HepG2 (cell line): ENCODE measurements around the gene SAP25. TPM values are rescaled to one million over a fixed set of nuclear protein-coding genes. Genes with fewer than 3 reads are reported as not detected.
A peak's percentile ranks its signal among the peaks of the same experiment; 100 is the strongest.

Source experiments
- ADNP ChIP-seq: sonication (generic); formaldehyde crosslinking; IDR thresholded peaks from 2 replicates; pipeline ENCODE4 v1.4.0; 2020; ENCODE audit warnings: missing genetic modification reagents
- BHLHE40 ChIP-seq: IDR thresholded peaks from 2 replicates; pipeline ENCODE4 v1.6.1; 2011; ENCODE audit warnings: low read length, improper control_type of control experiment
- FOXK2 ChIP-seq: fragments of 450-650 bp; IDR thresholded peaks from 2 replicates; pipeline ENCODE4 v1.6.1; 2016
- GATA4 ChIP-seq: sonication (generic); IDR thresholded peaks from 2 replicates; pipeline ENCODE4 v1.6.1; 2016; ENCODE audit warnings: antibody characterized with exemption, low read depth, borderline replicate concordance
- ISL2 ChIP-seq: sonication (generic); formaldehyde crosslinking; IDR thresholded peaks from 2 replicates; pipeline ENCODE4 v1.5.0; 2020; ENCODE audit warnings: missing genetic modification reagents
- NFRKB ChIP-seq: fragments of 450-650 bp; IDR thresholded peaks from 2 replicates; pipeline ENCODE4 v1.6.1; 2017
- POLR2A ChIP-seq, 2 experiments: IDR thresholded peaks; 2 replicates each; pipeline ENCODE4 v1.6.1; 2011; ENCODE audit warnings: low read depth in 2 of 2, low read length in 2 of 2, mild to moderate bottlenecking in 1 of 2, moderate library complexity in 1 of 2; ENCODE audit not compliant: insufficient read depth in 1 of 2
- RFX5 ChIP-seq: IDR thresholded peaks from 2 replicates; pipeline ENCODE4 v1.6.1; 2011; ENCODE audit warnings: low read depth, low read length, improper control_type of control experiment
- RXRA ChIP-seq: sonication (generic); formaldehyde crosslinking; IDR thresholded peaks from 2 replicates; pipeline ENCODE4 v1.5.1; 2020; ENCODE audit warnings: missing genetic modification reagents
- SNAI1 ChIP-seq: sonication (generic); formaldehyde crosslinking; IDR thresholded peaks from 2 replicates; pipeline ENCODE4 v1.5.0; 2020; ENCODE audit warnings: mild to moderate bottlenecking, missing genetic modification reagents, borderline replicate concordance
- SOX13 ChIP-seq, 3 experiments: fragments of 450-650 bp in 1 of 3; sonication (generic) in 1 of 3; formaldehyde crosslinking in 1 of 3; IDR thresholded peaks in 2 of 3; conservative IDR thresholded peaks in 1 of 3; 2 replicates each; pipeline versions ENCODE4 v1.5.0 to v1.6.1; 2016 to 2020; ENCODE audit warnings: antibody characterized with exemption in 1 of 3, mild to moderate bottlenecking in 1 of 3, missing compliant biosample characterization in 1 of 3, missing genetic modification reagents in 1 of 3, moderate library complexity in 1 of 3
- TBX2 ChIP-seq: sonication (generic); formaldehyde crosslinking; IDR thresholded peaks from 2 replicates; pipeline ENCODE4 v1.5.0; 2020; ENCODE audit warnings: missing genetic modification reagents, mild to moderate bottlenecking, borderline replicate concordance
- ZFP90 ChIP-seq: sonication (generic); formaldehyde crosslinking; IDR thresholded peaks from 2 replicates; pipeline ENCODE4 v1.8.0; 2022; ENCODE audit warnings: missing genetic modification reagents, mild to moderate bottlenecking, inconsistent platforms, borderline replicate concordance
- ZNF33A ChIP-seq: sonication (generic); formaldehyde crosslinking; IDR thresholded peaks from 2 replicates; pipeline ENCODE4 v1.5.1; 2020; ENCODE audit warnings: missing genetic modification reagents, mild to moderate bottlenecking, moderate library complexity, borderline replicate concordance
- ZNF350 ChIP-seq: sonication (generic); formaldehyde crosslinking; IDR thresholded peaks from 2 replicates; pipeline ENCODE4 v1.4.0; 2020; ENCODE audit warnings: mild to moderate bottlenecking, low read depth, missing genetic modification reagents, borderline replicate concordance
- ZNF550 ChIP-seq: sonication (generic); formaldehyde crosslinking; IDR thresholded peaks from 2 replicates; pipeline ENCODE4 v1.4.0; 2020; ENCODE audit warnings: mild to moderate bottlenecking, missing genetic modification reagents, borderline replicate concordance
- ZNF589 ChIP-seq: sonication (generic); formaldehyde crosslinking; conservative IDR thresholded peaks from 2 replicates; pipeline ENCODE4 v1.8.0; 2022; ENCODE audit warnings: mild to moderate bottlenecking, moderate library complexity, missing genetic modification reagents
- ZNF607 ChIP-seq: sonication (generic); formaldehyde crosslinking; IDR thresholded peaks from 2 replicates; pipeline ENCODE4 v1.5.1; 2020; ENCODE audit warnings: missing genetic modification reagents, mild to moderate bottlenecking, borderline replicate concordance
- ZSCAN29 ChIP-seq: sonication (generic); formaldehyde crosslinking; conservative IDR thresholded peaks from 2 replicates; pipeline ENCODE4 v1.4.0; 2020; ENCODE audit warnings: mild to moderate bottlenecking, missing genetic modification reagents
- polyA plus RNA-seq, 8 experiments: library from polyadenylated mRNA; depleted of rRNA in 3 of 8; stranded (reverse) in 7 of 8; unstranded in 1 of 8; fragments of >200 nt; fragmentation: Illumina TruSeq in 4 of 8; extraction: Trizol in 4 of 8; gene quantifications; 2 replicates each; pipeline versions ENCODE4 v1.2.1 to v1.2.3, GENCODE V29; 2011 to 2016; ENCODE audit warnings: low read depth in 4 of 8, missing spikeins in 1 of 8, mixed read lengths in 1 of 8; ENCODE audit not compliant: insufficient read depth in 1 of 8
- total RNA-seq, 5 experiments: library from RNA; depleted of rRNA; stranded (reverse); fragments of >200 nt; fragmentation: Illumina TruSeq; extraction: Trizol; gene quantifications; 2 replicates each; pipeline ENCODE4 v1.2.3, GENCODE V29; 2016; ENCODE audit warnings: low read depth in 1 of 5
- TF ChIP-seq, protein P1 (sequence below): IDR thresholded peaks from 2 replicates; pipeline ENCODE4 v1.6.1; 2016; ENCODE audit warnings: mild to moderate bottlenecking, missing biosample characterization, missing genetic modification reagents
- TF ChIP-seq, protein P2 (sequence below): sonication (generic); formaldehyde crosslinking; IDR thresholded peaks from 2 replicates; pipeline ENCODE4 v1.5.0; 2020; ENCODE audit warnings: missing genetic modification reagents
- TF ChIP-seq, protein P3 (sequence below), 2 experiments: fragments of 450-650 bp in 1 of 2; sonication (generic) in 1 of 2; formaldehyde crosslinking; IDR thresholded peaks; 2 replicates each; pipeline versions ENCODE4 v1.5.0 to v1.8.0; 2020 to 2022; ENCODE audit warnings: mild to moderate bottlenecking in 1 of 2, missing genetic modification reagents in 1 of 2
- TF ChIP-seq, protein P4 (sequence below): sonication (generic); formaldehyde crosslinking; IDR thresholded peaks from 2 replicates; pipeline ENCODE4 v1.4.0; 2020; ENCODE audit warnings: missing genetic modification reagents, borderline replicate concordance
- TF ChIP-seq, protein P5 (sequence below): sonication (generic); formaldehyde crosslinking; IDR thresholded peaks from 2 replicates; pipeline ENCODE4 v1.4.0; 2020; ENCODE audit warnings: missing genetic modification reagents, mild to moderate bottlenecking, borderline replicate concordance

SAP25 gene
- total and polyA plus RNA-seq, 2 of the 13 experiments (the other 11 are each of a cell fraction or from before 2014, with no cell fraction given) = 0.15 to 0.20 TPM

DNA sequence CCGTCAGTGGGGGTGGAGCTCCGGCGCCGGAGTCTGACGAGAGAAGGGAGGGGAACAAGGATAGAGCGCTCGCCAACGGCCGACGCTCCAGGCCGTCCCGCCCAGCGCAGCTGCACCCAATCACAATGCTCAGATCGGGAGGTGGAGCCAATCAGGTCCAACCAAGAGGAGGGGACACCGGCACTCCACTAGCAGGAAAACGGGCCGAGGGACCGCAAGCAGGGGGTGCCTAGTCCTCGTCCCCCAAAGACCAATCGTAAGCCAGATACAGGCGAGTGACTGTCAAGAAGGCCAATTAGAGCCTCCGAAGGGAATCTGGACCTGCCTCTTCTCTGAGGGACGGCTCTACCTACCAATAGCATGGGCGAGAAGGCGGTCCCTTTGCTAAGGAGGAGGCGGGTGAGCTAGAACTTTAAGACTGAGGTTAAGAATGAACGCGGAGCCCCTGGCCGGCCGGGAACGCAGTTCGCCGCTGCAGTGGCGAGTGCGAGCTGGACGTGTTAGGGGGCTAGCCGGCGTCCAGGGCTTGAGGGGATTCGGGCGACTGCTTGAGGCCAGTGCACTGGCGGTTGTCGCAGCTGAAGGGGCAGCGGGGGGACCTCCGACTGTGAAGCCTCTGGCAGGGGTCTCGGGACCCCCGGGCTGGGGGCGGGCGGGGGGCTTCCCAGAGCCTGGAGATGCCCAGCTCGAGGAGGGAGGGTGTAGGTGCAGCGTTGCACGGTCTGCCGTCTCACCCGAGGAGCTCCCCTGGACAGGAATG, 12.7 kb upstream of the SAP25 start, which contains the start of gene FBXO24 (continued):
- TF ChIP-seq ZSCAN29 (CRISPR knock-in tag) (no peak), FOXK2 (no peak), ZNF33A (CRISPR knock-in tag) (no peak), SOX13 (IDR thresholded peaks at IDR 0.05) (no peak), SOX13 (CRISPR knock-in tag; conservative IDR thresholded peaks at IDR 0.05 in 1 of 2, IDR thresholded peaks at IDR 0.05 in 1 of 2) (no peak), RXRA (CRISPR knock-in tag) (no peak), TBX2 (CRISPR knock-in tag) (0 out of 2 replicates have a peak, but pooled peaks have one; percentile 47), ZNF550 (no peak), RFX5 (peak; percentile 84), POLR2A (IDR thresholded peaks at IDR 0.05; ENCODE audit: insufficient read depth in 1 of 2, low read depth in 2 of 2, low read length in 2 of 2) (peak in 1 of 2 experiments; percentile 80; a peak in 2 of 4 replicates), SNAI1 (no peak), ZNF589 (CRISPR knock-in tag) (no peak), BHLHE40 (peak; percentile 53; the same call in 1 of the 2 replicates), ZNF607 (CRISPR knock-in tag) (0 out of 2 replicates have a peak, but pooled peaks have one; percentile 3), ZNF350 (CRISPR knock-in tag) (no peak; the same call in 1 of the 2 replicates), ISL2 (CRISPR knock-in tag) (peak; percentile 19), ADNP (CRISPR knock-in tag) (no peak), ZFP90 (CRISPR knock-in tag) (peak; percentile 27; the same call in 1 of the 2 replicates), GATA4 (no peak), NFRKB (no peak)
- TF ChIP-seq, protein P1, sequence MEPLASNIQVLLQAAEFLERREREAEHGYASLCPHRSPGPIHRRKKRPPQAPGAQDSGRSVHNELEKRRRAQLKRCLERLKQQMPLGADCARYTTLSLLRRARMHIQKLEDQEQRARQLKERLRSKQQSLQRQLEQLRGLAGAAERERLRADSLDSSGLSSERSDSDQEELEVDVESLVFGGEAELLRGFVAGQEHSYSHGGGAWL (CRISPR knock-in tag) = 0 out of 2 replicates have a peak, but pooled peaks have one; percentile 16
- TF ChIP-seq, protein P2, sequence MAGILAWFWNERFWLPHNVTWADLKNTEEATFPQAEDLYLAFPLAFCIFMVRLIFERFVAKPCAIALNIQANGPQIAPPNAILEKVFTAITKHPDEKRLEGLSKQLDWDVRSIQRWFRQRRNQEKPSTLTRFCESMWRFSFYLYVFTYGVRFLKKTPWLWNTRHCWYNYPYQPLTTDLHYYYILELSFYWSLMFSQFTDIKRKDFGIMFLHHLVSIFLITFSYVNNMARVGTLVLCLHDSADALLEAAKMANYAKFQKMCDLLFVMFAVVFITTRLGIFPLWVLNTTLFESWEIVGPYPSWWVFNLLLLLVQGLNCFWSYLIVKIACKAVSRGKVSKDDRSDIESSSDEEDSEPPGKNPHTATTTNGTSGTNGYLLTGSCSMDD (CRISPR knock-in tag) = no peak
- TF ChIP-seq, protein P3, sequence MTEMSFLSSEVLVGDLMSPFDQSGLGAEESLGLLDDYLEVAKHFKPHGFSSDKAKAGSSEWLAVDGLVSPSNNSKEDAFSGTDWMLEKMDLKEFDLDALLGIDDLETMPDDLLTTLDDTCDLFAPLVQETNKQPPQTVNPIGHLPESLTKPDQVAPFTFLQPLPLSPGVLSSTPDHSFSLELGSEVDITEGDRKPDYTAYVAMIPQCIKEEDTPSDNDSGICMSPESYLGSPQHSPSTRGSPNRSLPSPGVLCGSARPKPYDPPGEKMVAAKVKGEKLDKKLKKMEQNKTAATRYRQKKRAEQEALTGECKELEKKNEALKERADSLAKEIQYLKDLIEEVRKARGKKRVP (CRISPR knock-in tag; IDR thresholded peaks at IDR 0.05) = no peak
- TF ChIP-seq, protein P4, sequence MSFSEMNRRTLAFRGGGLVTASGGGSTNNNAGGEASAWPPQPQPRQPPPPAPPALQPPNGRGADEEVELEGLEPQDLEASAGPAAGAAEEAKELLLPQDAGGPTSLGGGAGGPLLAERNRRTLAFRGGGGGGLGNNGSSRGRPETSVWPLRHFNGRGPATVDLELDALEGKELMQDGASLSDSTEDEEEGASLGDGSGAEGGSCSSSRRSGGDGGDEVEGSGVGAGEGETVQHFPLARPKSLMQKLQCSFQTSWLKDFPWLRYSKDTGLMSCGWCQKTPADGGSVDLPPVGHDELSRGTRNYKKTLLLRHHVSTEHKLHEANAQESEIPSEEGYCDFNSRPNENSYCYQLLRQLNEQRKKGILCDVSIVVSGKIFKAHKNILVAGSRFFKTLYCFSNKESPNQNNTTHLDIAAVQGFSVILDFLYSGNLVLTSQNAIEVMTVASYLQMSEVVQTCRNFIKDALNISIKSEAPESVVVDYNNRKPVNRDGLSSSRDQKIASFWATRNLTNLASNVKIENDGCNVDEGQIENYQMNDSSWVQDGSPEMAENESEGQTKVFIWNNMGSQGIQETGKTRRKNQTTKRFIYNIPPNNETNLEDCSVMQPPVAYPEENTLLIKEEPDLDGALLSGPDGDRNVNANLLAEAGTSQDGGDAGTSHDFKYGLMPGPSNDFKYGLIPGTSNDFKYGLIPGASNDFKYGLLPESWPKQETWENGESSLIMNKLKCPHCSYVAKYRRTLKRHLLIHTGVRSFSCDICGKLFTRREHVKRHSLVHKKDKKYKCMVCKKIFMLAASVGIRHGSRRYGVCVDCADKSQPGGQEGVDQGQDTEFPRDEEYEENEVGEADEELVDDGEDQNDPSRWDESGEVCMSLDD = no peak
- TF ChIP-seq, protein P5, sequence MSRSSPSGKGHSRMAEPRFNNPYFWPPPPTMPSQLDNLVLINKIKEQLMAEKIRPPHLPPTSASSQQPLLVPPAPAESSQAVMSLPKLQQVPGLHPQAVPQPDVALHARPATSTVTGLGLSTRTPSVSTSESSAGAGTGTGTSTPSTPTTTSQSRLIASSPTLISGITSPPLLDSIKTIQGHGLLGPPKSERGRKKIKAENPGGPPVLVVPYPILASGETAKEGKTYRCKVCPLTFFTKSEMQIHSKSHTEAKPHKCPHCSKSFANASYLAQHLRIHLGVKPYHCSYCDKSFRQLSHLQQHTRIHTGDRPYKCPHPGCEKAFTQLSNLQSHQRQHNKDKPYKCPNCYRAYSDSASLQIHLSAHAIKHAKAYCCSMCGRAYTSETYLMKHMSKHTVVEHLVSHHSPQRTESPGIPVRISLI = no peak
